Measurements from ENCODE around the gene WDSUB1. TPM values are rescaled to one million over a fixed set of nuclear protein-coding genes. Genes with fewer than 3 reads are reported as not detected.

The WDSUB1 gene
- total and polyA plus RNA-seq, 4 donors, result 2.0 to 6.1 (median 4.4) TPM

GRCh38 chr2:159243529-159243928, 43.0 kb downstream of the WDSUB1 start:
- no peaks in the 10 kb centered on the region for H3K9me3 ChIP-seq (ENCODE audit: control insufficient read depth in 4 of 4, low read length in 3 of 4)
- no peaks in the 10 kb centered on the region for H3K27me3 ChIP-seq (ENCODE audit: control insufficient read depth in 4 of 4, insufficient read depth in 4 of 4, low read length in 3 of 4)
- no peak overlapping the region for H3K9ac ChIP-seq (ENCODE audit: low read depth in 1 of 2, low read length in 2 of 2)
- peaks cover 0 to 4% (median 0%) of the 10 kb centered on the region in 4 donors for H3K4me1 ChIP-seq (ENCODE audit: control insufficient read depth in 4 of 4, insufficient read depth in 4 of 4, low read length in 3 of 4)
- no peak overlapping the region for H3K4me3 ChIP-seq (ENCODE audit: low read depth in 1 of 3, low read length in 3 of 3)
- H3K36me3 ChIP-seq (ENCODE audit: control insufficient read depth in 4 of 4, insufficient read depth in 3 of 4, low read depth in 1 of 4, low read length in 3 of 4), result peaks cover 2 to 12% (median 9%) of the 10 kb centered on the region in 4 donors
- TF ChIP-seq TAF1 (conservative IDR thresholded peaks at IDR 0.05), result no peak
- no peak for TF ChIP-seq FOXA1 (IDR thresholded peaks at IDR 0.05)
- TF ChIP-seq NR2F2 (IDR thresholded peaks at IDR 0.05), result no peak
- no peak overlapping the region for H3K27ac ChIP-seq (ENCODE audit: low read depth in 1 of 2, low read length in 2 of 2)
- DNase-seq (ENCODE audit: low spot score), result no peak

GRCh38 chr2:159234868-159235267, 51.6 kb downstream of the WDSUB1 start:
- 93% methylated on average over 6 of the region's 6 CpGs for WGBS
- no peak overlapping the region for H3K9ac ChIP-seq (ENCODE audit: low read depth in 1 of 2, low read length in 2 of 2)
- H3K9me3 ChIP-seq (ENCODE audit: control insufficient read depth in 4 of 4, low read length in 3 of 4), result no peaks in the 10 kb centered on the region

More at GRCh38 chr2:159234868-159235267, 51.6 kb downstream of the WDSUB1 start:
- TF ChIP-seq REST (IDR thresholded peaks at IDR 0.05) (no peak), MAX (IDR thresholded peaks at IDR 0.05) (no peak), SP1 (IDR thresholded peaks at IDR 0.05) (no peak), FOXA1 (IDR thresholded peaks at IDR 0.05) (no peak), RXRA (IDR thresholded peaks at IDR 0.05) (no peak), CTCF (IDR thresholded peaks at IDR 0.05; ENCODE audit: low read depth, low read length, missing input control) (no peak), TAF1 (conservative IDR thresholded peaks at IDR 0.05) (no peak), NR2F2 (IDR thresholded peaks at IDR 0.05) (no peak), ATF3 (IDR thresholded peaks at IDR 0.05) (no peak), EGR1 (IDR thresholded peaks at IDR 0.05; ENCODE audit: low read depth in 2 of 2) (no peak), YY1 (IDR thresholded peaks at IDR 0.05) (no peak), HNF4G (IDR thresholded peaks at IDR 0.05) (no peak), GABPA (IDR thresholded peaks at IDR 0.05 in 1 of 2, conservative IDR thresholded peaks at IDR 0.05 in 1 of 2) (no peak), FOXA2 (IDR thresholded peaks at IDR 0.05) (no peak), JUND (IDR thresholded peaks at IDR 0.05) (no peak)
- H3K27ac ChIP-seq (ENCODE audit: low read depth in 1 of 2, low read length in 2 of 2), result no peak overlapping the region
- no peaks in the 10 kb centered on the region for H3K4me1 ChIP-seq (ENCODE audit: control insufficient read depth in 4 of 4, insufficient read depth in 4 of 4, low read length in 3 of 4)
- DNase-seq (ENCODE audit: low spot score), result no peak
- H3K36me3 ChIP-seq (ENCODE audit: control insufficient read depth in 4 of 4, insufficient read depth in 3 of 4, low read depth in 1 of 4, low read length in 3 of 4), result peaks cover 4 to 32% (median 19%) of the 10 kb centered on the region in 4 donors
- no peak overlapping the region for H3K4me3 ChIP-seq (ENCODE audit: low read depth in 1 of 3, low read length in 3 of 3)
- no peaks in the 10 kb centered on the region for H3K27me3 ChIP-seq (ENCODE audit: control insufficient read depth in 4 of 4, insufficient read depth in 4 of 4, low read length in 3 of 4)
